HCT116 (cell line): Measurements from ENCODE around the gene ACP4. TPM values are rescaled to one million over a fixed set of nuclear protein-coding genes. Genes with fewer than 3 reads are reported as not detected.

ENCODE experiments used
- ATAC-seq: fragments of 200-7000 bp; cut with Tn5 transposase; 2 replicates; pipeline ENCODE4 v1.9.1; 2020; ENCODE audit warnings: mild to moderate bottlenecking, moderate library complexity
- BruUV-seq: library from RNA; stranded (reverse); fragments of 400-500 nt; replicated peaks from 2 replicates; lab custom pipeline; 2021; lab: Mats Ljungman, UMichigan
- CTCF ChIA-PET: fragments of 300-600 bp; sonication (Branson Sonifier 250); formaldehyde crosslinking; loops from one replicate; lab custom pipeline; 2021; ENCODE audit warnings: antibody characterized with exemption; lab: Charles Lee
- POLR2A ChIA-PET: fragments of 300-600, 350-600 bp; sonication (Branson Sonifier 250); formaldehyde crosslinking; loops from one replicate; lab custom pipeline; 2021; ENCODE audit warnings: antibody characterized with exemption; lab: Charles Lee
- RAD21 ChIA-PET, 2 experiments: fragments of 300-600 bp; sonication (Branson Sonifier 250); formaldehyde crosslinking; loops; one replicate each; lab custom pipeline; 2023; ENCODE audit warnings: low total read pairs in 2 of 2; ENCODE audit not compliant: uncharacterized antibody in 2 of 2, unreplicated experiment in 2 of 2, low non-redundant PET in 1 of 2; lab: Charles Lee
- DNase-seq: peaks from one replicate; pipeline ENCODE4 v3.0.0-alpha.2; 2010; ENCODE audit warnings: low read depth, low spot score
- H2AFZ ChIP-seq: fragments of 200-600 bp; shearing (Covaris generic), sonication (generic); 2 replicates; pipeline ENCODE4 v1.6.1; 2017; ENCODE audit warnings: low read depth, mixed run types, mixed read lengths, antibody characterized with exemption, low read length; ENCODE audit not compliant: poor library complexity, severe bottlenecking
- H3K27ac ChIP-seq: 2 replicates; pipeline ENCODE4 v1.5.1; 2012; ENCODE audit warnings: low read depth, low read length
- H3K27me3 ChIP-seq: fragments of 200-600 bp; sonication (generic); 2 replicates; pipeline ENCODE4 v1.6.1; 2016; ENCODE audit warnings: mixed run types, low read length, mixed read lengths; ENCODE audit not compliant: insufficient read depth
- H3K36me3 ChIP-seq, 2 experiments: fragments of 200-500 bp in 1 of 2; fragments of 200-600 bp in 1 of 2; sonication (Bioruptor generic) in 1 of 2; sonication (generic) in 1 of 2; 2 replicates each; pipeline versions ENCODE4 v1.5.1 to v1.6.1; 2014 to 2016; ENCODE audit warnings: low read length in 2 of 2, inconsistent platforms in 1 of 2, mixed read lengths in 1 of 2, mixed run types in 1 of 2; ENCODE audit not compliant: insufficient read depth in 2 of 2, control insufficient read depth in 1 of 2
- H3K4me1 ChIP-seq, 2 experiments: fragments of 200-600 bp in 1 of 2; sonication (generic) in 1 of 2; 2 replicates each; pipeline versions ENCODE4 v1.5.1 to v1.6.1; 2012 to 2017; ENCODE audit warnings: low read length in 2 of 2, inconsistent platforms in 1 of 2, mild to moderate bottlenecking in 1 of 2, mixed read lengths in 1 of 2, mixed run types in 1 of 2, moderate library complexity in 1 of 2; ENCODE audit not compliant: insufficient read depth in 2 of 2, control insufficient read depth in 1 of 2
- H3K4me2 ChIP-seq: fragments of 200-600 bp; sonication (generic); 2 replicates; pipeline ENCODE4 v1.6.1; 2017; ENCODE audit warnings: mixed run types, low read length, mixed read lengths
- H3K4me3 ChIP-seq, 2 experiments: fragments of 200-600 bp in 1 of 2; sonication (generic) in 1 of 2; replicated peaks in 1 of 2; 2 replicates each; pipeline ENCODE4 v1.5.1; 2011 to 2016; ENCODE audit warnings: low read length in 2 of 2, control low read depth in 1 of 2, low read depth in 1 of 2, mild to moderate bottlenecking in 1 of 2, mixed read lengths in 1 of 2, mixed run types in 1 of 2
- H3K79me2 ChIP-seq: fragments of 200-600 bp; sonication (generic); 2 replicates; pipeline ENCODE4 v1.6.1; 2017; ENCODE audit warnings: mild to moderate bottlenecking, mixed run types, low read length, moderate library complexity, mixed read lengths; ENCODE audit not compliant: insufficient read depth
- H3K9ac ChIP-seq: fragments of 200-600 bp; sonication (generic); 2 replicates; pipeline ENCODE4 v1.6.1; 2016; ENCODE audit warnings: low read length, mixed read lengths
- H3K9me2 ChIP-seq: fragments of 200-600 bp; sonication (generic), shearing (Covaris generic); 2 replicates; pipeline ENCODE4 v1.6.1; 2017; ENCODE audit warnings: mixed run types, mild to moderate bottlenecking, moderate library complexity; ENCODE audit not compliant: insufficient read depth
- H3K9me3 ChIP-seq, 2 experiments: fragments of 200-500 bp in 1 of 2; fragments of 200-600 bp in 1 of 2; sonication (Bioruptor generic) in 1 of 2; sonication (generic) in 1 of 2; 2 replicates each; pipeline ENCODE4 v1.6.1; 2014 to 2017; ENCODE audit warnings: low read length in 2 of 2, mixed read lengths in 2 of 2, inconsistent platforms in 1 of 2, low read depth in 1 of 2, mild to moderate bottlenecking in 1 of 2, mixed run types in 1 of 2, moderate library complexity in 1 of 2; ENCODE audit not compliant: control insufficient read depth in 1 of 2, insufficient read depth in 1 of 2
- H4K20me1 ChIP-seq: fragments of 200-600 bp; sonication (generic), shearing (Covaris generic); 2 replicates; pipeline ENCODE4 v1.6.1; 2017; ENCODE audit warnings: mixed run types, mild to moderate bottlenecking, moderate library complexity; ENCODE audit not compliant: insufficient read depth
- CBX3 ChIP-seq: IDR thresholded peaks from 2 replicates; pipeline ENCODE4 v1.6.1; 2012; ENCODE audit warnings: low read depth
- CEBPB ChIP-seq: IDR thresholded peaks from 2 replicates; pipeline ENCODE4 v1.6.1; 2012; ENCODE audit warnings: low read depth
- ELF1 ChIP-seq: IDR thresholded peaks from 2 replicates; pipeline ENCODE4 v1.6.1; 2012; ENCODE audit warnings: low read depth, borderline replicate concordance
- EZH2phosphoT487 ChIP-seq: fragments of 200-600 bp; IDR thresholded peaks from 2 replicates; pipeline ENCODE4 v1.6.1; 2018; ENCODE audit warnings: antibody characterized with exemption, borderline replicate concordance
- POLR2A ChIP-seq: IDR thresholded peaks from 2 replicates; pipeline ENCODE4 v1.7.0; 2011; ENCODE audit warnings: borderline replicate concordance; ENCODE audit not compliant: insufficient read depth, insufficient read length; ENCODE audit errors: extremely low read depth
- POLR2AphosphoS5 ChIP-seq: IDR thresholded peaks from 2 replicates; pipeline ENCODE4 v1.6.1; 2011; ENCODE audit warnings: mild to moderate bottlenecking, low read depth, low read length, moderate library complexity
- RAD21 ChIP-seq: IDR thresholded peaks from 2 replicates; pipeline ENCODE4 v1.6.1; 2012; ENCODE audit warnings: low read depth, mild to moderate bottlenecking
- SIN3A ChIP-seq: IDR thresholded peaks from 2 replicates; pipeline ENCODE4 v1.6.1; 2012; ENCODE audit warnings: low read depth
- SP1 ChIP-seq: IDR thresholded peaks from 2 replicates; pipeline ENCODE4 v1.6.1; 2012; ENCODE audit warnings: low read depth
- TCF7L2 ChIP-seq: IDR thresholded peaks from 2 replicates; pipeline ENCODE4 v1.7.0; 2011; ENCODE audit warnings: borderline replicate concordance, inconsistent platforms; ENCODE audit not compliant: insufficient read depth, insufficient read length; ENCODE audit errors: extremely low read depth
- YY1 ChIP-seq: IDR thresholded peaks from 2 replicates; pipeline ENCODE4 v1.6.1; 2011; ENCODE audit warnings: low read length, low read depth, moderate library complexity, mild to moderate bottlenecking; ENCODE audit not compliant: insufficient replicate concordance; ENCODE audit errors: extremely low read depth
- ZFX ChIP-seq: fragments of 450-650 bp; IDR thresholded peaks from 2 replicates; pipeline ENCODE4 v1.6.1; 2017
- ZNF274 ChIP-seq: fragments of 200-500 bp; sonication (Bioruptor generic); IDR thresholded peaks from 2 replicates; pipeline ENCODE4 v1.6.1; 2014; ENCODE audit warnings: mild to moderate bottlenecking, low read depth, low read length, inconsistent platforms
- intact Hi-C: fragments of 100-400 bp; cut with micrococcal nuclease; formaldehyde crosslinking; loops from 2 replicates; pipeline ENCODE4 v1.10.0; 2022
- total RNA-seq: library from RNA; stranded (reverse); gene quantifications from one replicate; pipeline ENCODE4 v1.2.1, GENCODE V29; 2021; ENCODE audit not compliant: unreplicated experiment
- TF ChIP-seq, protein P1 (sequence below), 3 experiments: fragments of 200-600 bp in 1 of 3; sonication (generic) in 1 of 3; IDR thresholded peaks in 2 of 3; conservative IDR thresholded peaks in 1 of 3; 2 replicates each; pipeline ENCODE4 v1.5.1; 2012 to 2017; ENCODE audit warnings: low read depth in 2 of 3, low read length in 2 of 3, antibody characterized with exemption in 1 of 3, borderline replicate concordance in 1 of 3, control low read depth in 1 of 3, mild to moderate bottlenecking in 1 of 3, mixed read lengths in 1 of 3, mixed run types in 1 of 3, moderate library complexity in 1 of 3; ENCODE audit not compliant: insufficient read depth in 1 of 3
- TF ChIP-seq, protein P2 (sequence below): IDR thresholded peaks from 2 replicates; pipeline ENCODE4 v1.6.1; 2012
- TF ChIP-seq, protein P3 (sequence below): IDR thresholded peaks from 2 replicates; pipeline ENCODE4 v1.6.1; 2011; ENCODE audit warnings: mild to moderate bottlenecking, low read length, moderate library complexity; ENCODE audit not compliant: insufficient replicate concordance; ENCODE audit errors: extremely low read depth
- TF ChIP-seq, protein P4 (sequence below): IDR thresholded peaks from 2 replicates; pipeline ENCODE4 v1.6.1; 2012

Gene ACP4
- total RNA-seq, 1 experiment from 2014 or later = not detected

DNA sequence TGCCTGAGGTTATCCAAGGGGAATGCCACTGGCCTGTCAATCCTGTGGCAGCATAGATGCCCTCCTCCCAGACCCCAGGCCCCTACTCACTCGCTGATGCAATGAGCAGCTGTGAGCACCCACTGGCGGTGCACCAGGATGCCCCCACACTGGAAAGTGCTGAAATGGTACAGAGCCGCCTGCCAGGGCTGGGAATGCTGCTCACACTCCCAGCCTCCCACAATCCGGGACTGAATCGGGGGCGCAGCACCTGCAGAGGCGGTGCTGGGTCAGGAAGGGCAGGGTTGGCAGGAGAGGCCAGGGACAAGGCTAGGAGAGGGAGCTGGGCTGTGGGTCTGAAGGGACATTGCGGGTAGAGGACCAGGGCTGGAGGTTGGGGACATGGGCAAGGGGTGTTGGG, 31.4 kb downstream of the ACP4 start:
- TF ChIP-seq, protein P1, sequence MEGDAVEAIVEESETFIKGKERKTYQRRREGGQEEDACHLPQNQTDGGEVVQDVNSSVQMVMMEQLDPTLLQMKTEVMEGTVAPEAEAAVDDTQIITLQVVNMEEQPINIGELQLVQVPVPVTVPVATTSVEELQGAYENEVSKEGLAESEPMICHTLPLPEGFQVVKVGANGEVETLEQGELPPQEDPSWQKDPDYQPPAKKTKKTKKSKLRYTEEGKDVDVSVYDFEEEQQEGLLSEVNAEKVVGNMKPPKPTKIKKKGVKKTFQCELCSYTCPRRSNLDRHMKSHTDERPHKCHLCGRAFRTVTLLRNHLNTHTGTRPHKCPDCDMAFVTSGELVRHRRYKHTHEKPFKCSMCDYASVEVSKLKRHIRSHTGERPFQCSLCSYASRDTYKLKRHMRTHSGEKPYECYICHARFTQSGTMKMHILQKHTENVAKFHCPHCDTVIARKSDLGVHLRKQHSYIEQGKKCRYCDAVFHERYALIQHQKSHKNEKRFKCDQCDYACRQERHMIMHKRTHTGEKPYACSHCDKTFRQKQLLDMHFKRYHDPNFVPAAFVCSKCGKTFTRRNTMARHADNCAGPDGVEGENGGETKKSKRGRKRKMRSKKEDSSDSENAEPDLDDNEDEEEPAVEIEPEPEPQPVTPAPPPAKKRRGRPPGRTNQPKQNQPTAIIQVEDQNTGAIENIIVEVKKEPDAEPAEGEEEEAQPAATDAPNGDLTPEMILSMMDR (IDR thresholded peaks at IDR 0.05 in 2 of 3, conservative IDR thresholded peaks at IDR 0.05 in 1 of 3; ENCODE audit: borderline replicate concordance in 1 of 3, insufficient read depth in 1 of 3, low read depth in 2 of 3, low read length in 2 of 3) = no peak
- TF ChIP-seq TCF7L2 (no peak), CBX3 (no peak), ZFX (no peak), SP1 (no peak), ZNF274 (no peak), POLR2A (no peak), YY1 (no peak), CEBPB (no peak), SIN3A (no peak), ELF1 (no peak), EZH2phosphoT487 (no peak), POLR2AphosphoS5 (no peak), RAD21 (no peak)
- TF ChIP-seq, protein P2, sequence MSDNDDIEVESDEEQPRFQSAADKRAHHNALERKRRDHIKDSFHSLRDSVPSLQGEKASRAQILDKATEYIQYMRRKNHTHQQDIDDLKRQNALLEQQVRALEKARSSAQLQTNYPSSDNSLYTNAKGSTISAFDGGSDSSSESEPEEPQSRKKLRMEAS = no peak
- TF ChIP-seq, protein P3, sequence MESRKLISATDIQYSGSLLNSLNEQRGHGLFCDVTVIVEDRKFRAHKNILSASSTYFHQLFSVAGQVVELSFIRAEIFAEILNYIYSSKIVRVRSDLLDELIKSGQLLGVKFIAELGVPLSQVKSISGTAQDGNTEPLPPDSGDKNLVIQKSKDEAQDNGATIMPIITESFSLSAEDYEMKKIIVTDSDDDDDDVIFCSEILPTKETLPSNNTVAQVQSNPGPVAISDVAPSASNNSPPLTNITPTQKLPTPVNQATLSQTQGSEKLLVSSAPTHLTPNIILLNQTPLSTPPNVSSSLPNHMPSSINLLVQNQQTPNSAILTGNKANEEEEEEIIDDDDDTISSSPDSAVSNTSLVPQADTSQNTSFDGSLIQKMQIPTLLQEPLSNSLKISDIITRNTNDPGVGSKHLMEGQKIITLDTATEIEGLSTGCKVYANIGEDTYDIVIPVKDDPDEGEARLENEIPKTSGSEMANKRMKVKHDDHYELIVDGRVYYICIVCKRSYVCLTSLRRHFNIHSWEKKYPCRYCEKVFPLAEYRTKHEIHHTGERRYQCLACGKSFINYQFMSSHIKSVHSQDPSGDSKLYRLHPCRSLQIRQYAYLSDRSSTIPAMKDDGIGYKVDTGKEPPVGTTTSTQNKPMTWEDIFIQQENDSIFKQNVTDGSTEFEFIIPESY = no peak
- TF ChIP-seq, protein P4, sequence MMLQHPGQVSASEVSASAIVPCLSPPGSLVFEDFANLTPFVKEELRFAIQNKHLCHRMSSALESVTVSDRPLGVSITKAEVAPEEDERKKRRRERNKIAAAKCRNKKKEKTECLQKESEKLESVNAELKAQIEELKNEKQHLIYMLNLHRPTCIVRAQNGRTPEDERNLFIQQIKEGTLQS = no peak
- Histone ChIP-seq H3K9me2 (no peaks in the 10 kb centered on the region), H3K27ac (no peak overlapping the region; the same call in 1 of the 2 replicates), H3K9ac (no peak overlapping the region), H3K4me3 (no peak overlapping the region), H3K4me1 (peaks cover 24 to 52% of the 10 kb centered on the region in 2 experiments), H3K36me3 (no peaks in the 10 kb centered on the region), H3K4me2 (no peak overlapping the region), H4K20me1 (no peaks in the 10 kb centered on the region), H3K27me3 (no peaks in the 10 kb centered on the region), H3K9me3 (no peaks in the 10 kb centered on the region; a peak in 1 of 4 replicates), H3K79me2 (no peaks in the 10 kb centered on the region), H2AFZ (no peak overlapping the region)
- ChIA-PET RAD21 (no interaction called here), POLR2A (no interaction called here), CTCF (no interaction called here)
- intact Hi-C loops = no loop called here
- no peak for DNase-seq
- BruUV-seq = no TSS peak
- no peak for ATAC-seq
